OCI-LY3 (cell line): ENCODE results near the gene SARDH.

ENCODE experiments used
- EZH2phosphoT487 ChIP-seq: fragments of 200-600 bp; shearing (Covaris generic); IDR thresholded peaks from 2 replicates; pipeline ENCODE4 v1.6.1; 2018; ENCODE audit warnings: antibody characterized with exemption, mixed run types, low read depth
- TF ChIP-seq, protein P1 (sequence below): fragments of 200-600, 300-600 bp; sonication (generic); IDR thresholded peaks from 2 replicates; pipeline ENCODE4 v1.5.1; 2014; ENCODE audit warnings: antibody characterized with exemption, low read length, low read depth

DNA sequence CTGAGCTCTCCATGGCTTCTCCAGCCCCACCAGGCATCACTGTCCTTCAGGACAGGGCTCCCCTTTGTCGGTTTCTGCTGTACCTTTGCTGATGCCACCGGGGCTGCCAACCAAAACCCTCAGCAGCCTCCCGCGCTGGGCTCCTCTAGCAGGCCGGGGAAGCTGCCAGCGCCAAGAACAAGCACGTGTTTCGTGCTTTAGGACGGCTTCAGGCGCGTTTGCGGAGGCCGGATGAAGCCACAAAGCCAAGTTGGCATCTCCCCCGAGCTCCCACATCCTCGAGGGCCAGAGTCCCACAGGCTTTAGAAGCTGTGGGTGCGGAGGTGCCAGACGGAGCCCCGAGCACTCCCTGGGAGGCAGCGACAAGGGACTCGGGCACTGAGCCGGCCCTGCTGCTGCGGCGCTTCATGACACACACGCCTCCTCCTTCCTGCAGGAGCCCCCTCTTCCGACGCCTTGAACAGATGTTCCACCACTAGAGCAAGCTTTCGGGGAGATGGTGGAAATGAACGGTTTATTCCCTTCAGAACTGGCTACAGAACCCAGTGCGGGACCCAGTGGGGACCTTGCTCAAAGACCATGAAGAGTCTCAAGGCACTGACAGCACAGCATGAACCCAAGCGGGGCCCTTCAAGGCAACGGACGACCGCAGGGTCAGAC is 36.7 kb downstream of the SARDH start:
- TF ChIP-seq, protein P1, sequence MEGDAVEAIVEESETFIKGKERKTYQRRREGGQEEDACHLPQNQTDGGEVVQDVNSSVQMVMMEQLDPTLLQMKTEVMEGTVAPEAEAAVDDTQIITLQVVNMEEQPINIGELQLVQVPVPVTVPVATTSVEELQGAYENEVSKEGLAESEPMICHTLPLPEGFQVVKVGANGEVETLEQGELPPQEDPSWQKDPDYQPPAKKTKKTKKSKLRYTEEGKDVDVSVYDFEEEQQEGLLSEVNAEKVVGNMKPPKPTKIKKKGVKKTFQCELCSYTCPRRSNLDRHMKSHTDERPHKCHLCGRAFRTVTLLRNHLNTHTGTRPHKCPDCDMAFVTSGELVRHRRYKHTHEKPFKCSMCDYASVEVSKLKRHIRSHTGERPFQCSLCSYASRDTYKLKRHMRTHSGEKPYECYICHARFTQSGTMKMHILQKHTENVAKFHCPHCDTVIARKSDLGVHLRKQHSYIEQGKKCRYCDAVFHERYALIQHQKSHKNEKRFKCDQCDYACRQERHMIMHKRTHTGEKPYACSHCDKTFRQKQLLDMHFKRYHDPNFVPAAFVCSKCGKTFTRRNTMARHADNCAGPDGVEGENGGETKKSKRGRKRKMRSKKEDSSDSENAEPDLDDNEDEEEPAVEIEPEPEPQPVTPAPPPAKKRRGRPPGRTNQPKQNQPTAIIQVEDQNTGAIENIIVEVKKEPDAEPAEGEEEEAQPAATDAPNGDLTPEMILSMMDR, result no peak
- TF ChIP-seq EZH2phosphoT487, result no peak
